Measurements from ENCODE around the gene ENTPD7. TPM values are rescaled to one million over a fixed set of nuclear protein-coding genes. Genes with fewer than 3 reads are reported as not detected.

The ENTPD7 gene
- total RNA-seq, 1 donor from 2014 or later = 9.9 TPM

DNA sequence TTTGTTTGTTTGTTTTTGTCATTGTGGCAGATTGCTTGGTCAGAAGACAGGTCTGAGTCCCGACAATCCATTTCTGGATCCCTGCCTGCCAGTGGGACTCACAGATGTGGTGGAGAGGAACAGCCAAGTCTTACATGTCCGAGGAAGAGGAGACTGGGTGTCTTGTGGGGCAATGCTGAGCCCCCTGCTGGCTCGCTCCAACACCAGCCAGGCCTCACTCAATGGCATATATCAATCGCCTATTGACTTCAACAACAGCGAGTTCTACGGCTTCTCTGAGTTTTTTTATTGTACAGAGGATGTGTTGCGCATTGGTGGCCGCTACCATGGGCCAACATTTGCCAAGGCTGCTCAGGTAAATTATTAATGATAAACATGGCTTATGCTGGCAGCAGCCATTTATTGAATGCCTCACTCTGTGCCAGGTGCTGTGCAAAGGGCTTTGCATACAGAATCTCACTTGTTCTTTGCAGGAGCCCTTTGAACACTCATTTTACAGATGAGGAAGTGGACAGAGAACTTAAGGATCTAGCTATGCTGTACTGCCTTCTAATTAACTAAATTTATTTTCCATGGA is 39.3 kb downstream of the ENTPD7 start:
- no peak for DNase-seq (ENCODE audit: low spot score in 2 of 2)
- H3K9me3 ChIP-seq = no peaks in the 10 kb centered on the region
- peaks cover 38 to 60% of the 10 kb centered on the region in 2 donors for H3K36me3 ChIP-seq
- no peaks in the 10 kb centered on the region for H3K4me1 ChIP-seq
- H3K4me3 ChIP-seq = no peak overlapping the region
- no peak overlapping the region for H3K27ac ChIP-seq
- H3K27me3 ChIP-seq = no peaks in the 10 kb centered on the region
- intact Hi-C loops (cut with DNase I) = no loop called here
- TF ChIP-seq, protein P1, sequence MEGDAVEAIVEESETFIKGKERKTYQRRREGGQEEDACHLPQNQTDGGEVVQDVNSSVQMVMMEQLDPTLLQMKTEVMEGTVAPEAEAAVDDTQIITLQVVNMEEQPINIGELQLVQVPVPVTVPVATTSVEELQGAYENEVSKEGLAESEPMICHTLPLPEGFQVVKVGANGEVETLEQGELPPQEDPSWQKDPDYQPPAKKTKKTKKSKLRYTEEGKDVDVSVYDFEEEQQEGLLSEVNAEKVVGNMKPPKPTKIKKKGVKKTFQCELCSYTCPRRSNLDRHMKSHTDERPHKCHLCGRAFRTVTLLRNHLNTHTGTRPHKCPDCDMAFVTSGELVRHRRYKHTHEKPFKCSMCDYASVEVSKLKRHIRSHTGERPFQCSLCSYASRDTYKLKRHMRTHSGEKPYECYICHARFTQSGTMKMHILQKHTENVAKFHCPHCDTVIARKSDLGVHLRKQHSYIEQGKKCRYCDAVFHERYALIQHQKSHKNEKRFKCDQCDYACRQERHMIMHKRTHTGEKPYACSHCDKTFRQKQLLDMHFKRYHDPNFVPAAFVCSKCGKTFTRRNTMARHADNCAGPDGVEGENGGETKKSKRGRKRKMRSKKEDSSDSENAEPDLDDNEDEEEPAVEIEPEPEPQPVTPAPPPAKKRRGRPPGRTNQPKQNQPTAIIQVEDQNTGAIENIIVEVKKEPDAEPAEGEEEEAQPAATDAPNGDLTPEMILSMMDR (IDR thresholded peaks at IDR 0.05) = no peak

DNA sequence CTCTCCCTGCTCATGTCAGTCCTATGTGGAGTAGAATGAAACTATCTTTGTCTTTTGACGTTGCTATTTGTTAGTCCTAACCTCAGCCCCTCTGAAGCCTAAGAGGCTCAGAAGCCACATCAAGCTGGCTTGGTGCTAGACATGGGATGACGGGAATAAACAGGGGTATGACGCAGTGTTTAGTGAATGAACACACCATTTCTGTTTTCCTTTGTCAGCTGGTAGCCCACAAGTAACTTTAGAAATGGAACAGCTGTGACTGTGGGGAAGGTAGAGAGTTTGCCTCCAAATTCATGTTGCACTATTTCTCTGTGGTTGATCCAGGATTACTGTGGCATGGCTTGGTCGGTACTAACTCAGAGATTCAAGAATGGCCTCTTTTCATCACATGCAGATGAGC is 41.3 kb downstream of the ENTPD7 start:
- no peak for DNase-seq (ENCODE audit: low spot score in 2 of 2)
- H3K27me3 ChIP-seq = no peaks in the 10 kb centered on the region
- no peaks in the 10 kb centered on the region for H3K9me3 ChIP-seq
- TF ChIP-seq, protein P1 (IDR thresholded peaks at IDR 0.05) = no peak
- H3K4me3 ChIP-seq = no peak overlapping the region
- intact Hi-C loops (cut with DNase I) = no loop called here
- H3K4me1 ChIP-seq = no peaks in the 10 kb centered on the region
- H3K27ac ChIP-seq = no peak overlapping the region
- H3K36me3 ChIP-seq = peaks cover 32 to 65% of the 10 kb centered on the region in 2 donors

DNA sequence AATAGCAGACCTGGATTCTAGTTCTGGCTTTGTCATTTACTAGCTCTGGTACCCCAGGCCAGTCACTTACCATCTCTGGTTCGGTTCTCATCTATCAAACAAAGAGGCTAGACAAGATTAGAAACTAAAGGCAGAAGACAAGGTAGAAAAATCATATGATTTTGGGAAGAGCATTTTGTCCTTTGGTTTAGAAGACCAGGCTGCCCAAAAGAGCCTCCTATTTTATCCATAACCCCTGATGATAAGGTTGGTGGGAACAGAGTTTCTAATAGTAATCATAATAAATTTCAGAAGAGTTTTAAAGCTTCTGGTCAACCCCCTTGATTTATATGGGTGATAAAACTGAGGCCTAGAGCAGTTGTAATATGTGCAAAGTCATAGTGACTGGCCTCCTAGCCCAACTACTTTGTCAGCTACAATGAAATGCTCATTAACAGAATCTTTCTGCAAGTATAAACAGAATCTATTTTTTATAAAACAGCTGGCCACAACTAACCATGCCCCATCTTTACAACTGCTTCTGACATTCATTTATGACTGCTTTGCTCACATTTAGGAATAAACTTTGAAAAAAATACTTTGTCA is 49.2 kb downstream of the ENTPD7 start:
- no peaks in the 10 kb centered on the region for H3K27me3 ChIP-seq
- no peaks in the 10 kb centered on the region for H3K4me1 ChIP-seq
- H3K9me3 ChIP-seq = no peaks in the 10 kb centered on the region
- no peak overlapping the region for H3K4me3 ChIP-seq
- H3K36me3 ChIP-seq = peaks cover 14 to 32% of the 10 kb centered on the region in 2 donors
- H3K27ac ChIP-seq = no peak overlapping the region
- intact Hi-C loops (cut with DNase I) = no loop called here
- DNase-seq (ENCODE audit: low spot score in 2 of 2) = no peak
- TF ChIP-seq, protein P1 (IDR thresholded peaks at IDR 0.05) = no peak

DNA sequence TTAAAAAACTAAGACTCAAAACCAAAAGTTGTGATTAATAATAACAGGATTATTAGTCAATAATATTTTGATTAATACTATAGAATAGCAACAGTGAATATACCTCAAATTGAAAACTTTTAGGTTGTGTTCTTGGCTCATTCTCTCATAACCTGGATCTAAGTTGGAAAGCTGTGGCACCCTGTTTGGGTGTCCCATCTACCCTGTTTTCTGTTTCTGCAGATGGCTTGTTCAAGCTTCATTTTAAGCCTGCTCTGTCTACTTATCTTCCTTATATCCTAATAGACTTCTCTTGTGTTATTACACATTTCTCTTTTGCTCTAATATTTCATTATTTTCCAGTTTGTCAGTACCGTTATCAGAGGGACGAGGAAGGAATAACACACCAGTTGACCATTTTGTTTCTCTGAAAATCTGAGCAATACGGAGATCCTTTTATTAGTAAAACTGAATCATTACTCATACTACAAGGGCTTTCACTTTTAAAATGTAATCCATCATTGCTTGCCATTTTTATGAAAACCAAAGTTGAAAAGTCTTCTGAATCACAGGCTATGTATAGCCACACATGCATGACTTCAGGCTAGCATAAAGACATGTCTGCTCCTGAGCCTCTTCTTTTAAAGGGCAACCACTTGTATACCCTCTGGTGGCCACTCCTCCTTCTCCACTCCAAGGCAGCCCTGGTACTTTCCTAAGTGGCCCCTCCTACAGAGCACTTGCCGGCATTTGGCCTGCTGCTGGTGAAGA is 50.3 kb downstream of the ENTPD7 start:
- H3K27ac ChIP-seq = no peak overlapping the region
- no peak overlapping the region for H3K4me3 ChIP-seq
- intact Hi-C loops (cut with DNase I) = loop anchor here (5.0 kb wide), 1 partner anchor 317 kb away; no protein-coding TSS in a partner anchor
- TF ChIP-seq, protein P1 (IDR thresholded peaks at IDR 0.05) = no peak
- H3K27me3 ChIP-seq = no peaks in the 10 kb centered on the region
- no peak for DNase-seq (ENCODE audit: low spot score in 2 of 2)
- no peaks in the 10 kb centered on the region for H3K9me3 ChIP-seq
- peaks cover 19 to 34% of the 10 kb centered on the region in 2 donors for H3K36me3 ChIP-seq
- no peaks in the 10 kb centered on the region for H3K4me1 ChIP-seq

DNA sequence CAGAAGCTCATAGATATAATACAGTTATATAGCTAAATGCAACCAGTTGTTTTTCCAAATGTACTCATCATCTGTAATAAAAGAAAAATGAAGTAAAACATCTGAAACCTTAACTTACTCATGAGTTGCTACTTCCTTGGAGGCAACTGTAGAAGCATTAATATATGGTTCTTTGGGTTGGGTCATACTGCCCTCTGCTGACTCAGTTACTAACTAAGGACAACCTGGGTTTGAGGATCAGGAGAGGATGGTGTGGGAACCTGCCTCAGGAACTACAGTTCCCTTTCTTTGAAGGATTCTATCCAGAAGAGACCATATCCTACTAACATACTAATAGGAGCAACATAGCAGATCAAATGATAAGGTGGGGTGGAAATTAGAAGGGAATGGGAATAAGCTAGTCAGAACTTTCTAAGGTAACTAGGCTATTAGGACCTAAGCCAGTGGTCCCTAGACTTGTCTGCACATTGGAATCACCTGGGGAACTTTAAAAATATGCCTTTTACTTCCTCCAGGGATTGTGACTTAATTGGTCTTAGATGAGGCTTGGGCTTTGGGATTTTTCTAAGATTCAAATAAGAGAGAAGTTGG is 51.9 kb downstream of the ENTPD7 start:
- no peaks in the 10 kb centered on the region for H3K4me1 ChIP-seq
- TF ChIP-seq, protein P1 (IDR thresholded peaks at IDR 0.05) = peak in 2 of 3 experiments; percentile 12 to 34
- no peak overlapping the region for H3K27ac ChIP-seq
- DNase-seq (ENCODE audit: low spot score in 2 of 2) = no peak
- no peak overlapping the region for H3K4me3 ChIP-seq
- no peaks in the 10 kb centered on the region for H3K27me3 ChIP-seq
- no peaks in the 10 kb centered on the region for H3K9me3 ChIP-seq
- H3K36me3 ChIP-seq = peaks cover 18 to 46% of the 10 kb centered on the region in 2 donors
- intact Hi-C loops (cut with DNase I) = loop anchor here (5.0 kb wide), 1 partner anchor 319 kb away; no protein-coding TSS in a partner anchor

Measured in ascending aorta (tissue), 2 donors.